Ishikawa (cell line): ENCODE data around the gene PRR33.
"Not testable (repeated sequence)": the region's sequence is repeated elsewhere in the genome, so short reads cannot be mapped to it uniquely, and the experiment has no call there.

Source experiments
- CEBPB ChIP-seq: IDR thresholded peaks from 2 replicates; pipeline ENCODE4 v1.6.1; 2012
- CREB1 ChIP-seq: IDR thresholded peaks from 2 replicates; pipeline ENCODE4 v1.6.1; 2012; ENCODE audit warnings: low read depth
- EGR1 ChIP-seq: IDR thresholded peaks from 2 replicates; pipeline ENCODE4 v1.6.1; 2012
- EP300 ChIP-seq: IDR thresholded peaks from 2 replicates; pipeline ENCODE4 v1.6.1; 2012; ENCODE audit warnings: borderline replicate concordance
- MAX ChIP-seq: IDR thresholded peaks from 2 replicates; pipeline ENCODE4 v1.6.1; 2012
- NFIC ChIP-seq: IDR thresholded peaks from 2 replicates; pipeline ENCODE4 v1.6.1; 2012
- RAD21 ChIP-seq: IDR thresholded peaks from 2 replicates; pipeline ENCODE4 v1.6.1; 2012; ENCODE audit warnings: low read depth
- TAF1 ChIP-seq: IDR thresholded peaks from 2 replicates; pipeline ENCODE4 v1.6.1; 2012; ENCODE audit warnings: low read depth, mild to moderate bottlenecking
- TCF12 ChIP-seq: IDR thresholded peaks from 2 replicates; pipeline ENCODE4 v1.6.1; 2012; ENCODE audit warnings: low read depth
- TEAD4 ChIP-seq: IDR thresholded peaks from 2 replicates; pipeline ENCODE4 v1.6.1; 2012

GRCh38 chr11:1874441-1875092, 17.1 kb downstream of the PRR33 start:
- not testable (repeated sequence) for TF ChIP-seq CEBPB, MAX, TCF12, EGR1, TAF1, TEAD4, RAD21, EP300, CREB1, NFIC
